GM06990 (cell line): Measurements from ENCODE around the gene ANKS1A.

ENCODE experiments used
- DNase-seq: peaks from one replicate; pipeline ENCODE4 v3.0.0-alpha.2; 2011; ENCODE audit not compliant: insufficient read length; ENCODE audit errors: extremely low read depth
- H3K27me3 ChIP-seq: replicated peaks from 2 replicates; pipeline ENCODE4 v1.6.0; 2011; ENCODE audit warnings: low read length; ENCODE audit not compliant: control insufficient read depth, insufficient read depth
- H3K36me3 ChIP-seq: 2 replicates; pipeline ENCODE4 v1.5.1; 2011; ENCODE audit warnings: low read length; ENCODE audit not compliant: control insufficient read depth, insufficient read depth
- H3K4me3 ChIP-seq: replicated peaks from 2 replicates; pipeline ENCODE4 v1.5.1; 2011; ENCODE audit warnings: low read depth, mild to moderate bottlenecking, control low read depth, low read length
- TF ChIP-seq, protein P1 (sequence below): IDR thresholded peaks from 2 replicates; pipeline ENCODE4 v1.5.1; 2011; ENCODE audit warnings: low read length, control low read depth, mild to moderate bottlenecking, inconsistent platforms; ENCODE audit not compliant: insufficient read depth, poor library complexity, severe bottlenecking

Gene ANKS1A

DNA sequence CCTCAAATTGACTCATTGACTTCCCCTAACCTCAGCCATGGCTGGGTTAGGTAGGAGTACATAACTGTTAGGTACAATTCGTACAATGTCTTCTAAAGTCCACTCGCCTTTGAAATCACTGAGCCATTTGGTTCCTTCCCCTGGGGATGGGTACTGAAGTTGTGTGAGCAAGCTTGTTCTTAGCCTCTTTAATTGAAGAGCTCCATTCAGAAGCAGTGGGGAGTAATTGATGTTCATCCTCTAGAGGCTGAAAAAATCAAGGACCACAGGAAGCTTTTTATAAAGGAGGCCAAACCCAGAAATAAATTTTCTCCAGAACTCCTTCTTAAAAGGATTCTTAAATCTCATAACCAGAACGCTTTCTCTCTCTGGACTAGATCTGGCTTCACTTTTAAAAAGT lies 60.6 kb downstream of the ANKS1A start:
- H3K36me3 ChIP-seq, result no peaks in the 10 kb centered on the region
- no peaks in the 10 kb centered on the region for H3K27me3 ChIP-seq
- no peak overlapping the region for H3K4me3 ChIP-seq
- DNase-seq, result no peak
- TF ChIP-seq, protein P1, sequence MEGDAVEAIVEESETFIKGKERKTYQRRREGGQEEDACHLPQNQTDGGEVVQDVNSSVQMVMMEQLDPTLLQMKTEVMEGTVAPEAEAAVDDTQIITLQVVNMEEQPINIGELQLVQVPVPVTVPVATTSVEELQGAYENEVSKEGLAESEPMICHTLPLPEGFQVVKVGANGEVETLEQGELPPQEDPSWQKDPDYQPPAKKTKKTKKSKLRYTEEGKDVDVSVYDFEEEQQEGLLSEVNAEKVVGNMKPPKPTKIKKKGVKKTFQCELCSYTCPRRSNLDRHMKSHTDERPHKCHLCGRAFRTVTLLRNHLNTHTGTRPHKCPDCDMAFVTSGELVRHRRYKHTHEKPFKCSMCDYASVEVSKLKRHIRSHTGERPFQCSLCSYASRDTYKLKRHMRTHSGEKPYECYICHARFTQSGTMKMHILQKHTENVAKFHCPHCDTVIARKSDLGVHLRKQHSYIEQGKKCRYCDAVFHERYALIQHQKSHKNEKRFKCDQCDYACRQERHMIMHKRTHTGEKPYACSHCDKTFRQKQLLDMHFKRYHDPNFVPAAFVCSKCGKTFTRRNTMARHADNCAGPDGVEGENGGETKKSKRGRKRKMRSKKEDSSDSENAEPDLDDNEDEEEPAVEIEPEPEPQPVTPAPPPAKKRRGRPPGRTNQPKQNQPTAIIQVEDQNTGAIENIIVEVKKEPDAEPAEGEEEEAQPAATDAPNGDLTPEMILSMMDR, result no peak

DNA sequence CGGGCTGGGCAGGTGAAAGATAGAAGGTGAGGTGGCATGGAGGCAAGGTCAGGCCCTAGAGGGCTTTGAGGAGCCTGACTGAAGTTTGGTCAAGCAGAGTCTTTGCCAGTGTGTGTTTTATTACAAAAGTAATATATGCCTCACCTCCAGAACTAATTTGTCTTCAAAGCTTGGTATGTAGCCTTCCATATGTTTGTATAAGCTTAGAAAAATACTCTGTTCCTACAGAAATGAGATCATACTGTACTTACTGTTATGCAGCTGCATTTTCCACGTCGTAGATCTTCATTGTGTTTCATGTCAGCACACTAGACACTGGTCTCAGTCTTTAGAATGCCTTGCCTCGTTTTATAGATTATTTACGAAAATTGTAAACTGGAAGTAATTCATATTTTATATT lies 61.8 kb downstream of the ANKS1A start:
- Histone ChIP-seq H3K4me3 (no peak overlapping the region), H3K27me3 (no peaks in the 10 kb centered on the region), H3K36me3 (no peaks in the 10 kb centered on the region)
- TF ChIP-seq, protein P1, result no peak
- no peak for DNase-seq

DNA sequence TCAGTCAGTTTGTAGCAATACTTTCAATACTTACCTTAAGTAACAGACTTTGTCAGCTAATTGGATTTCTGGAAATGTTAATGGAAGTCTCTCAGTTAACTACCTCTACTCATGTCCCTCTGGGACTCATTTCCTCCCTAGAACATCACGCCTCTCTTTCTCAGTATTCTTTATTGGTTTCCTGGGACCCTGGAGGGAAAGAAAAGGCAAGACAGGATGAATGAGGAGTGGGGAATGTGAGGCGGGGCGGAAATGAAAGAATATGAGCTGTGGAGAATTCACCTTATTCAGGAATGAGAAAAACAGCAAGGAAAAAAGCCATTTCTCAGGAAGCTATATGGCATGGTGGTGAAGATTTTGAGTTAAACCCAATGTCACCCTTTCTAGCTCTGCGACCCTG lies 62.7 kb downstream of the ANKS1A start:
- no peak for DNase-seq
- H3K4me3 ChIP-seq, result no peak overlapping the region
- no peaks in the 10 kb centered on the region for H3K27me3 ChIP-seq
- TF ChIP-seq, protein P1, result no peak
- H3K36me3 ChIP-seq, result no peaks in the 10 kb centered on the region

DNA sequence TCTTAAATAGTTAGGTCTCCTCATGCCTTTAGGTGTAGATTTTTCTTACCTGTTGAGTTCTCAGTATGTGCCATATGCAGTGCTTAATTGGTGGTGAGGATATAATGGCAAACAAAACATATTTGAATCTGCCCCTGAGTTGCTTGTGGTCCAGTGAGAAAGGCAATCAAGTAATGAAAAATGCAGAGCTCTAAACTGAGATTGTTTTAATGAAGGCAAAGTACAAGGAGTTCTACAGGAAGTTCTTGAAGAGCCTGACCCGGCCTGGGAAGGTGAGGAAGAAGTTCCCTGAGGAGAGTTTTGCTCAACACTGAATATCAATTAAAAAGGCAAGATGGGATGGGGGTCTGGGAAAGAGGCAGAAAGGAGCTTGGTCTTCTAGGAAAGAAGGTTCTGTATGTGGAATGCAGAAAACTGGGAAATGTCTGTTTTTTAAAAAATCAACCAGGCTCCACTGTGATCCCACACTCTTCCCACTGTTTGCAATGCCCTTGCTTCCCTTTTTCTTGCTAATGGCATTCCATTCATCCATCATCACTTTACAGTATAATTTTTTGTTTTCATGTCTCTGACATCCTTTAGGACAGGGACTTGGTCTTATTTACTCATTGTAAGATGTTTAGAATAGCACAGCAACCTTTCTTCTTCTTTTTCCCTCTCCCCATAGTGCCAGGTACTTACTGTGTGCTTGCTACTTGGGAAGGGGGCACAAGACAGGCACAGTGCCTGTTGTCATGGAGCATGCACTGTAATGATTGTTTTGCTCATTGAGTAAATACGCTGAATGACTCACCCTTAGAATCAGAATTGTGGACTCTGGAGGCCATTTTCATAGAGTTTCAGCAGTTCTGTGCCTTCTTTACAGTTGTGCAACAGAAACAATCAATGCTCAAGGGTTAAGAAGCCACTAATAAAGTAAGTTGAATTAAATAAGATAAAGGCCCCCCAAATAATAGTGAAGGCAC lies 64.3 kb downstream of the ANKS1A start:
- Histone ChIP-seq H3K4me3 (no peak overlapping the region), H3K36me3 (no peaks in the 10 kb centered on the region), H3K27me3 (no peaks in the 10 kb centered on the region)
- DNase-seq, result no peak
- TF ChIP-seq, protein P1, result no peak

DNA sequence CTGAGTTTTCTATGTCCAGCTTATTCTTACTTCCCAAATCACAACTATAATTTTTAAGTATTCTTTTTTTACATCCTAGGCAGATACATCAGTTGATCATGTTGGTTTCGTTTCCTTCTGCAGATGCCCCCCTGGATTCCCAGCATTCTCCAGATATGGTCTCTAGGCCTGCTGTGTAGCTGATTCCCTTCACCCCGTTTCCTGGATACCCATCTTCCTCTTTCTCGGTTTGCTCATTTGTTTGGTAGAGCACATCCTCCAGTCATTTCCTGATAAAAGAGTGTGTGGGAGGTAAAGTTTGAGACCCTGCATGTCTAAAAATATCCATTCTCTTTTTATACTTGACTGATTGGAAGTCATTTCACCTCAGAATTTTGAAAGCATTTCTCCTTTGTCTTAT lies 66.4 kb downstream of the ANKS1A start:
- Histone ChIP-seq H3K36me3 (no peaks in the 10 kb centered on the region), H3K4me3 (no peak overlapping the region), H3K27me3 (no peaks in the 10 kb centered on the region)
- TF ChIP-seq, protein P1, result no peak
- DNase-seq, result peak; percentile 22
